Liver (tissue), 3 donors: Measurements from ENCODE around the gene ING1.

Experiments used
- CTCF ChIP-seq: fragments of 150-350 bp; IDR thresholded peaks from 2 replicates; pipeline ENCODE4 v1.5.1; 2017; ENCODE audit warnings: improper control_type of control experiment, low read depth, low read length; ENCODE audit not compliant: missing input control
- EGR1 ChIP-seq, 2 donors: IDR thresholded peaks; 2 replicates each; pipeline ENCODE4 v1.6.1; 2016 to 2018; ENCODE audit warnings: antibody characterized with exemption in 2 of 2, low read depth in 2 of 2
- GABPA ChIP-seq, 2 donors: IDR thresholded peaks in 1 of 2; conservative IDR thresholded peaks in 1 of 2; 2 replicates each; pipeline ENCODE4 v1.6.1; 2016; ENCODE audit warnings: antibody characterized with exemption in 2 of 2, mild to moderate bottlenecking in 1 of 2, moderate library complexity in 1 of 2
- HNF4G ChIP-seq: IDR thresholded peaks from 2 replicates; pipeline ENCODE4 v1.6.1; 2016; ENCODE audit warnings: antibody characterized with exemption
- JUND ChIP-seq, 2 donors: IDR thresholded peaks; 2 replicates each; pipeline ENCODE4 v1.6.1; 2016; ENCODE audit warnings: antibody characterized with exemption in 2 of 2
- RAD21 ChIP-seq, 2 donors: IDR thresholded peaks; 2 replicates each; pipeline ENCODE4 v1.6.1; 2016; ENCODE audit warnings: antibody characterized with exemption in 2 of 2, mild to moderate bottlenecking in 2 of 2
- RXRA ChIP-seq, 2 donors: IDR thresholded peaks; 2 replicates each; pipeline ENCODE4 v1.6.1; 2017 to 2018; ENCODE audit warnings: antibody characterized with exemption in 2 of 2, mild to moderate bottlenecking in 1 of 2
- SP1 ChIP-seq: IDR thresholded peaks from 2 replicates; pipeline ENCODE4 v1.6.1; 2018; ENCODE audit warnings: antibody characterized with exemption, mild to moderate bottlenecking
- YY1 ChIP-seq: IDR thresholded peaks from 2 replicates; pipeline ENCODE4 v1.6.1; 2016; ENCODE audit warnings: antibody characterized with exemption, mild to moderate bottlenecking
- ZBTB33 ChIP-seq: IDR thresholded peaks from 2 replicates; pipeline ENCODE4 v1.6.1; 2016; ENCODE audit warnings: antibody characterized with exemption
- TF ChIP-seq, protein P1 (sequence below): IDR thresholded peaks from 2 replicates; pipeline ENCODE4 v1.6.1; 2016; ENCODE audit warnings: antibody characterized with exemption
- donor health status: healthy.
- donor health status: healthy.

- TF ChIP-seq RXRA (IDR thresholded peaks at IDR 0.05) (no peak), CTCF (no peak), HNF4G (no peak), ZBTB33 (no peak), RAD21 (IDR thresholded peaks at IDR 0.05) (no peak), JUND (IDR thresholded peaks at IDR 0.05) (no peak), YY1 (no peak), GABPA (IDR thresholded peaks at IDR 0.05 in 1 of 2, conservative IDR thresholded peaks at IDR 0.05 in 1 of 2) (no peak), EGR1 (IDR thresholded peaks at IDR 0.05; ENCODE audit: low read depth in 2 of 2) (no peak), SP1 (no peak)
- TF ChIP-seq, protein P1, sequence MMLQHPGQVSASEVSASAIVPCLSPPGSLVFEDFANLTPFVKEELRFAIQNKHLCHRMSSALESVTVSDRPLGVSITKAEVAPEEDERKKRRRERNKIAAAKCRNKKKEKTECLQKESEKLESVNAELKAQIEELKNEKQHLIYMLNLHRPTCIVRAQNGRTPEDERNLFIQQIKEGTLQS = no peak
Measured at GRCh38 chr13:110766671-110767430, 53.4 kb downstream of the ING1 start.
